Skeletal muscle tissue (tissue), 4 donors: ENCODE data around the gene IL22. TPM values are rescaled to one million over a fixed set of nuclear protein-coding genes. Genes with fewer than 3 reads are reported as not detected.
"Not testable (repeated sequence)": the region's sequence is repeated elsewhere in the genome, so short reads cannot be mapped to it uniquely, and the experiment has no call there.

ENCODE experiments used
- H3K27ac ChIP-seq: one replicate; pipeline ENCODE4 v1.7.0; 2013; ENCODE audit warnings: mild to moderate bottlenecking, low read depth, low read length, inconsistent platforms
- H3K27me3 ChIP-seq, 3 donors: one replicate each; pipeline ENCODE4 v1.7.0; 2013; ENCODE audit warnings: low read length in 3 of 3; ENCODE audit not compliant: control insufficient read depth in 3 of 3, insufficient read depth in 3 of 3
- H3K36me3 ChIP-seq, 3 donors: one replicate each; pipeline ENCODE4 v1.7.0; 2013; ENCODE audit warnings: low read length in 3 of 3; ENCODE audit not compliant: control insufficient read depth in 3 of 3, insufficient read depth in 3 of 3
- H3K4me1 ChIP-seq, 3 donors: one replicate each; pipeline ENCODE4 v1.7.0; 2013; ENCODE audit warnings: low read length in 3 of 3, mild to moderate bottlenecking in 3 of 3; ENCODE audit not compliant: control insufficient read depth in 3 of 3, insufficient read depth in 3 of 3
- H3K4me3 ChIP-seq, 3 donors: one replicate each; pipeline ENCODE4 v1.7.0; 2013; ENCODE audit warnings: low read length in 3 of 3
- H3K9ac ChIP-seq, 3 donors: one replicate each; pipeline ENCODE4 v1.7.0; 2013; ENCODE audit warnings: low read length in 3 of 3, mild to moderate bottlenecking in 3 of 3, moderate library complexity in 2 of 3, low read depth in 1 of 3
- H3K9me3 ChIP-seq, 3 donors: one replicate each; pipeline ENCODE4 v1.7.0; 2013; ENCODE audit warnings: low read length in 3 of 3; ENCODE audit not compliant: control insufficient read depth in 3 of 3
- total RNA-seq: library from RNA; depleted of rRNA; stranded (reverse); fragments of >200 nt; gene quantifications from one replicate; pipeline ENCODE4 v1.2.3, GENCODE V29; 2014
- donor health status: Osteomylitis.

Gene IL22
- total RNA-seq, 1 donor from 2014 or later: not detected

DNA sequence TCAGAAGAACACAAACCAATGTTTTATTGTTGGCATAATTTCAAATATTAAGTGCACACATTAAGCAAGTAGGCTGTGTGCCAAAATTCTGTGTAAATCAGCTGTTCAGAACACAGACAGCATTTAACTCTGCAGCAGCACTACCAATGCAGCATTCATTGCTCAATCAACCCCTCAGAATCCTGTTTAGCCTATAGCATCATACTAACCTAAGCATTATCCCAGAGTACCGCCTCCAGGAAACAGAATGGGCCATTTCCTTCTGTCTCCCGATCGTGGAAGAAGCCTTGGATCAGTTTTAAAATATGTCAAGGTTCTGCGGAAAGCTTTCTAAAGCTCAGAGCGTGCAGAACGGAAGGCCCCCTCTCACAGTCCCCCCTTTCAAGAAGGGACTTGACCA, 31.1 kb downstream of the IL22 start:
- Histone ChIP-seq H3K27ac (no peak overlapping the region), H3K4me1 (peaks cover 0 to 2% (median 0%) of the 10 kb centered on the region in 3 donors), H3K4me3 (no peak overlapping the region), H3K27me3 (no peaks in the 10 kb centered on the region), H3K36me3 (no peaks in the 10 kb centered on the region), H3K9me3 (no peaks in the 10 kb centered on the region), H3K9ac (no peak overlapping the region)

- Histone ChIP-seq H3K36me3 (no peaks in the 10 kb centered on the region), H3K9me3 (no peaks in the 10 kb centered on the region), H3K27ac (no peak overlapping the region), H3K27me3 (no peaks in the 10 kb centered on the region), H3K4me1 (peaks cover 0 to 2% (median 0%) of the 10 kb centered on the region in 3 donors), H3K4me3 (no peak overlapping the region), H3K9ac (no peak overlapping the region)
Measured at GRCh38 chr12:68221497-68221896, 31.9 kb downstream of the IL22 start.

- Histone ChIP-seq H3K27me3 (peaks cover 0 to 3% (median 0%) of the 10 kb centered on the region in 3 donors), H3K4me1 (no peaks in the 10 kb centered on the region), H3K36me3 (no peaks in the 10 kb centered on the region), H3K27ac (no peak overlapping the region), H3K9me3 (no peaks in the 10 kb centered on the region), H3K9ac (no peak overlapping the region), H3K4me3 (no peak overlapping the region)
Measured at GRCh38 chr12:68210875-68211274, 42.5 kb downstream of the IL22 start.

DNA sequence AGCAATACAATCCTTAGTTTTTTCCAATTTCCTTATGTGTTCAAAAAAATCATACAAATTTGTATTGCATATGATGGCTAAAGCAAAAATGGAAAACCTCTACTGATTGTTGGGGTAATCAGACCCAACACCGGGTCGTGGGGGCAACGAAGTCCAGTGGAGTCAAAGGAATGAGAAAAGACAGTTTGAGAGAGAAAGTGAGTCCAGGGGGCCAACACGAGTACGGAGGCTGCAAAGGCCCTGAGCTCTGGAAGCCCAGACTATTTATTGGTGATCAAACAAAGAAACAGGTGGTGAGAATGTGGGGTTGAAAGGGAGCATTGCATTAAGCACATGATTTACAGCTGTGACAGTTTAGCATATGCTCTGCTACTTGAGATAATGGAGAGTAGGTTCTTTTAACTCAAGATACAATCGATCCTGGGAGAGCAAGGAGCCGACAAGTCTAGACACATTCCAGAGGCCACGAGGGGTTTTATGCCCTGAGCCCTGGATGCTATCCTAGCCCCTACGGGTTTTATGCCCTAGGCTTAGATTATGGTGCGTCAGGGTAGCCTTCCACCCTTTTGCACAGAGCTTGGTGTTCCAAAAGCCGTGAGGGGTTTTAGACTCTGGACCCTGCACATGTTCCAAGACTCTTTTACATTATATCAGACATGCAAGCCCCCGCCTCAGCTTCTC, 44.2 kb downstream of the IL22 start:
- not testable (repeated sequence) for H3K27ac ChIP-seq, H3K36me3 ChIP-seq, H3K27me3 ChIP-seq, H3K4me1 ChIP-seq, H3K4me3 ChIP-seq, H3K9ac ChIP-seq, H3K9me3 ChIP-seq

DNA sequence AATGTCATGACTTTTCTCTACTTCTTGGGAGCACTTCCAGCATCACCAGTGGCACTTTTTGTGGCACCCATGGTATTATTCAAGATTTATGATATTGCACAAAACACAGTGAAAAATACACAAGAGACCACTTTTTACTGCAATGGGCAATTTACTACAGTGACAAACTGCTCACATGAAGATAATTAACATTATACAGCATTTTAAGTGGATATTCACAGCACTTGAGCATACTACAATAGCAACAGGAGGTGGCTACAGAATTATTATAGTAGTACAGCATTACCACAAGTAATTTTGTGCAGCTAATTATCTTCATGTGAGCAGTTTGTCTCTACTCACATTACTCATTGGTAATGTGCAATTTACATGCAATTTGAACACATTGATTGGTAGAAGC, 46.1 kb downstream of the IL22 start:
- H3K36me3 ChIP-seq: no peaks in the 10 kb centered on the region

DNA sequence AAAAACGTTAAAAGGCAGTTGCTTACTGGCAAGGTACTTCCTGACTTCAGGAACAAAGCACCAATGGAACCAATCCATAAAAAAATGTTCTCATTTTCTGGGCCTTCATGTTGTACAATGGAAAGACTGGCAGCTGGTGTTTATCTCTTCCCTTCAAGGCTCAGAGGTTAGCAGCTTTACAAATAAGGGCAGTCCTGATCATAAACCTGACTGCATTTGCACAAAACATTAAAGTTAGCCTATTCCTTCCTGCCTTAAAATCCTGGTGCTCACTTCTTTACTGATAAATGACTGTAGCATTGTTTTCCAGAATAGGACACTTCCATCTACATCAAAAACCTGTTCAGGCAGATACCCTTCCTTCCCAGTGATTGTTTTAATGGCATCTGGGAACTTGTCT, 47.0 kb downstream of the IL22 start:
- Histone ChIP-seq H3K9ac (no peak overlapping the region), H3K36me3 (no peaks in the 10 kb centered on the region), H3K9me3 (no peaks in the 10 kb centered on the region), H3K27me3 (peaks cover 0 to 3% (median 0%) of the 10 kb centered on the region in 3 donors), H3K4me1 (no peaks in the 10 kb centered on the region), H3K27ac (no peak overlapping the region), H3K4me3 (no peak overlapping the region)

More for the DNA sequence above, 46.1 kb downstream of the IL22 start:
- no peak overlapping the region for H3K27ac ChIP-seq
- H3K9ac ChIP-seq: no peak overlapping the region
- H3K4me3 ChIP-seq: no peak overlapping the region
- H3K27me3 ChIP-seq: peaks cover 0 to 3% (median 0%) of the 10 kb centered on the region in 3 donors
- no peaks in the 10 kb centered on the region for H3K9me3 ChIP-seq
- H3K4me1 ChIP-seq: no peaks in the 10 kb centered on the region

- Histone ChIP-seq H3K27ac (no peak overlapping the region), H3K4me1 (no peaks in the 10 kb centered on the region), H3K36me3 (no peaks in the 10 kb centered on the region), H3K4me3 (no peak overlapping the region), H3K9me3 (no peaks in the 10 kb centered on the region), H3K27me3 (no peaks in the 10 kb centered on the region), H3K9ac (no peak overlapping the region)
Measured at GRCh38 chr12:68203460-68203875, 49.9 kb downstream of the IL22 start.

- Histone ChIP-seq H3K4me3 (no peak overlapping the region), H3K27ac (no peak overlapping the region), H3K4me1 (no peaks in the 10 kb centered on the region), H3K36me3 (no peaks in the 10 kb centered on the region), H3K9me3 (no peaks in the 10 kb centered on the region), H3K9ac (no peak overlapping the region), H3K27me3 (no peaks in the 10 kb centered on the region)
Measured at GRCh38 chr12:68200854-68201253, 52.5 kb downstream of the IL22 start.

DNA sequence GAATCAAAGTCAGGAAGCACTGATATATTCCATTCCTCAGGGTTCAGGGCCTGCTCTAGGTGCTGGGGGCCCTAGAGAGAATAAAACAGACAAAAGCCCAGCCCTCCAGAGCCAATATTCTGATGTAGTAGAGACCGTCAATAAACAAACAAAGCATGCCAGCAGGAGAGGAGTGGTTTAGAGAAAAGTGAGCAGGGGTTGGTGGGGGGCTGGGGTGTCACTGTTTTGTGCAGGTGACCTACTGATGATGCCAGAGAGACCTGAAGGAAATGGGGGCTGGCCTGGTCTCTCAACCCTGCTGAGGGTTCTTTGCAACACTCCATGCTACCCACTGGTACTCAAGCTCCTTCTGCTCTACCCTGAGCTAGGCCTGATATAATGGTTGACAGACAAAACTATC, 54.3 kb downstream of the IL22 start:
- Histone ChIP-seq H3K36me3 (no peaks in the 10 kb centered on the region), H3K9ac (no peak overlapping the region), H3K4me3 (no peak overlapping the region), H3K27ac (no peak overlapping the region), H3K4me1 (no peaks in the 10 kb centered on the region), H3K27me3 (no peaks in the 10 kb centered on the region), H3K9me3 (no peaks in the 10 kb centered on the region)

DNA sequence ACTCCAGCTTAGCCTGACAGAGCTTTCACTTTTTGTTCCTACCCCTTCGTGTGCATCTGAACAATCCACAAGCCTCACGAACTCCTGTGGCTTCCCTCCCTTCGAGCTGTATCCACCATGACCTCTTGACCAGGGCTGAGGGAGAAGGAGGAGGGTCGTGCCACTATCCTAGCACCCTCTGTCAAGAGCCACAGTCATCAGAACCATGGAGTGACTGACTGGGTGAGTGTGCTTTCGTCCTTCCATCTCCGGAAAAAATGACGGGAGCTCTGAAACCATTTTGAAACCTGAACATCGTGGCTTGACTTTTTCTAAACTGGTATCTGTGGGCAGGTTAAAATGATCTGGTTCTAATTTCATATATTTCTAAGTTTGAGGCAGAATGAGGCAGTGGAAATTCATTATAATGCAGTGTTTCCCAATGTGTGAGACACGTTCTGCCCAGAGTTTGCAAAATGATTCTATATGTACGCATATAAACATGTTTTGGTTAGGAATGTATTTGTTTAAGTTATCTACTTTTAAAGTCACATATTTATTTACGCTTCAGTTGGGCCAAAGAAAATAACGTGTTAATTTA, 54.8 kb downstream of the IL22 start:
- Histone ChIP-seq H3K27ac (no peak overlapping the region), H3K9me3 (no peaks in the 10 kb centered on the region), H3K36me3 (no peaks in the 10 kb centered on the region), H3K4me3 (no peak overlapping the region), H3K27me3 (no peaks in the 10 kb centered on the region), H3K4me1 (no peaks in the 10 kb centered on the region), H3K9ac (no peak overlapping the region)
